NCI-H2107 (cell line): ENCODE results near the gene BCKDHA.

ENCODE experiments used
- DNase-seq: peaks from one replicate; lab custom pipeline; 2025; lab: John Stamatoyannopoulos, UW

BCKDHA gene

DNA sequence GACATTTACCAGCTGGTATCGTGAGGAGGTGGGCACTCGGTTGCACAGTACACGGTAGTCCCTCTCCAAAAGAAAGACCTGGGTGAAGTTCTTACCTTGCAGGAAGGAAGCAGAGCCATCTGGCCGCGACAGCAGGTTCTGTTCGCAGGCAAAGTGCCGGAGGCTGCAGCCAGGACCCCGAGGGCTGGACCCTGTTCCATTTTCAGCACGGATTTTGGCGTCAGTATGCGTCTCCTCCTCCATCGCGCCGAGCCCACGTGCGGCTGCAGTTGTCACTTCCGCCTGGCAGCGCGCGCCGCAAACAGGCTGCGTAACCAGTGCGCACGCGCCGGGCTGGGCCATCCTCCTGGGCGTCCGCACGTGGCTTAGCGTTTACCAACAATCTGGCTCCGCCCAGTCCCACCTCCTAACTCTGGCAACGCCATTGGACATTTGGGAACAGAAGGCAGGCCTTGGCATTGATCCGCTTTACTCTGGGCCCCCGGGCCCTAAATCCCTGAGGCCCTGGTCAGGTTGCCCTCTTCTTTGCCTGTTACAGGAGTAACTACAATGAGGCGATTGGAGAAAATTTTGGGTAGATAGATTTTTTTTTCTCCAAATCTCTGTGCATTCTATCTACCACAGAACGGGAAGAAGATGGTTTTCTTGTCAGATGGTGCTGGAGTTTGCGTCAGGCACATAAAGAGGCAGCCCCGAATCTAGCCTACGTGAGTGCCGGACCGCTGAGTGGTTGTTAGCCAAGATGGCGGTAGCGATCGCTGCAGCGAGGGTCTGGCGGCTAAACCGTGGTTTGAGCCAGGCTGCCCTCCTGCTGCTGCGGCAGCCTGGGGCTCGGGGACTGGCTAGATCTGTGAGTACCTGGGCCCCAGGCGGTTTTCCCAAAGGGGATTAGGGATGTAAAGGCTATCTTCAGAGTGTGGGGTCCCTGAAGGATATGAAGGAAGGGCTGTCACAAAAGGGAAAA, at the start of gene BCKDHA, which contains the start of gene EXOSC5:
BCKDHA (plus strand) TSS at position 733 of the 964 bp plus-strand sequence; CDS start at position 743, 10 bp downstream.
EXOSC5 (minus strand) TSS at position 274 of the 964 bp plus-strand sequence; CDS start at position 243, 31 bp downstream.
- DNase-seq = peak; percentile 94

DNA sequence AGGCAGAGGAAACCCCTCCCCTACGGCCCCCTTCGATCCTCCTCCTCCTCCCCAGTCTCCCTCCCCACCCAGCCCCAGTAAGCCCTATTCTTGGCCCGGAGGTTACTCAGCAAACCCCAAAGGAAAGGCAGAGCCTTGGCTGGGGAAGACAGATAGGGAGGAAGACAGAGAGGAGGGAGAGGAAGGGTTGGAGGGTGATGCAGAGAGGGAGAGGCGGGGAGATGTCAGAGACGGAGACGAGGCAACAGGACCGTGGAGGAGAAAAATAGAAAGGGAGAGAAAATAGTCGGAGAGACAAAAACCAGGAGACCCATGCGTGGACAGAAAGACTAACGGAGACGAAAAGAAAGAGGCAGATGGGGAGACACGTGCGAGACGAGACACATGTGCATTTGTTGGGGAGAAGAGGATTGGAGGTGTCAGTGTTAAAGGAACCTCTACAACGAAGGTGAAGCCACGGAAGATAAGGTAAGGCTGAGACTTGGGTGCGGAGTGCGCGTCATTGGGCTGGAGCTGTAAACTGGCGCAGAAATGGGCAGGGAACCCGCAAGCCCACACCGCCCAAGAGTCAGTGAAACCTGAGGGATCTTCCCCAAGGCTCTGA, 46.8 kb upstream of the BCKDHA start:
- DNase-seq = no peak

DNA sequence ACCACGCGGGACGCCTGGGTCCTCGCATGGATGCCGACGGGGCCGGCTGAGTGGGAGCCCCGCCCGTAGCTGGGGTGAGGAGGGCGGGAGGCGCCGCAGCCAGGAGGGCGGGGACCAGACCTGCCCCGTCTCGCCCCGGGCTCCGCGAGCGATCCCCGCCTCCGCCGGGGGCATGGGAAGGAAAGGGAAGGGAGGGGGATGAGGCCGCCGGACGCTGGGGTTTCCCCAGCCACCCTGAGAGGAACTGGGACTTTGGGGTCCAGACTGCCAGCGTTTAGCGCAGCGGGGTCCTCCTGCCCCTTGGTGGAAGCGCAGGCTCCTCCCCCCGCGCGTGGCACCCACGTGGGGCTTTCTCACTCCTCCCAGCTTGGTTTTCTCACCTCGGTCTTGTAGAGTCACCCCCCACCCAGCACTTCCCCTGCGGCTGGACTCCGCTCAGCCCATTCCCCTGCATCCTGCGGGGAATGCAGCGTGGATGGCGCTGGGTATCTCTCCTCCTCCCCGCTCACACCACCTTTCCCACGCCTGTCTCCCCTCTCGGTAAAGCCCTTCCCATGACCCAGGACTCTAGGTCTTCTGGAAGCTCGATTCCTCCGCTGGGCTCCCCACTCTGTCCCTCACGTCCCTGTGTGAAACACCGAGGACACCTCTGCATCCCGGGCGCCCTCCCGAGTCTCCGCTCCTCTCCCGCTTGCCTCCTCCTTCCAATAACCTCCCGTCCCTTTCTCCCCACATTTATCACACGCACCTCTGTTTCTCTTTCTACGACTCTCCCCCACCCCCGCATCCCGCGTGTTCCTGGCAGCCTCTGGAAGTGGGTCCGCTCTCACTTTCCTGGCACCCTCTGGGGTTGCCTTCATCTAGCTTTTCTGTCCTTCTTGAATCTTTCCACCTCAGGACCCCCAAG, 46.0 kb upstream of the BCKDHA start:
- DNase-seq = no peak

DNA sequence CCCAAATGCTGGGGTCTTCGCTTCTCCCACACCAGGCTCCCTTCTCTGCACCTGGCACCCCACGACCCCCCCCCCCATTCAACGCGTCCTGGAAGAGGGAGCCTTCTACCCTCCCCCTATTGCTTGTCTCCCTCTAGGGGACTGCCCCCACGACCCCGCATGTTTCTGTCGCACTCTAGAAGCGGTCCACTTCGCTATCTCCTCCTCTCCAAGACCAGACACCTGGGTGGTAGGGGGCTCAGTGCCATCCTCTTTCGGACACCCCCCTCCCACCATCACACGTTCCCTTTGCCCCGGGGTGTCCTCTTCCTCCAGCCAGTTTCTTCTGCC, 45.4 kb upstream of the BCKDHA start:
- no peak for DNase-seq

DNA sequence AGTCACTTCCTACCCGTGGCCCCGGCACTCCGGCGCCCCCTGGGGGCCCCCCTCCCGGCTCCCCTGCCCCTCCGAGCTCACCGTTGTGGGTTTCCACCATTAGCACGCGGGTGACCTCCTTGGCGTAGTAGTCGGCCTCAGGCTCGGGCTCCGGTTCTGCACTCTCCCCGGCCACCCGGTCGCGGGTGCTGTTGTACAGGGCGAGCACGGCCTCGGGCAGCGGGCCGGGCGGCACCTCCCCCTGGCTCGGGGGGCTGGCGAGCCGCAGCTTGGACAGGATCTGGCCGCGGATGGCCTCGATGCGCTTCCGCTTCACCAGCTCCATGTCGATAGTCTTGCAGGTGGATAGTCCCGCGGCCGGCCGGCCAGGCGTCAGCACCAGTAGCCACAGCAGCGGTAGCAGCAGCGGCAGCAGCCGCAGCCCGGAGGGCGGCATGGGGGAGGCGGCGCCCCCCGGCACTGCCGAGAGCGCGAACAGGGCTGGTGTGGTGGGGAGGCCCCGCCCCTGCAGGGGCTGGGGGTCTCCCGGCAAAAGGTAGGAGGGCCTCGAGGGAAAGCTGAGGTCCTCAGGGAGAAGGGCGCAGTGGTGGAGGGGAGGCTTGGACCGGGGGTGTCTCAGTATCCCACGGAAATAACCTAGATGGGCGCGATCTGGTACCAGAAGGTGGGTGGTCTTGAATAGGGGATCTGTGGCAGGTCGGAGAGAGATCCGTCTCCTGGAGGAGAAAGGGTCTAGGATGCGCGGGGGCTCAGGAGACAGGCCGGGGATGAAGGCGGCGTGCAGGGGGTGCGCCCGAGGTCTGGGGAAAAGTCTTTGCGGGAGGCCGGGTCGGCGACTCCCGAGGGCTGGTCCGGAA, 44.8 kb upstream of the BCKDHA start:
- DNase-seq = no peak

DNA sequence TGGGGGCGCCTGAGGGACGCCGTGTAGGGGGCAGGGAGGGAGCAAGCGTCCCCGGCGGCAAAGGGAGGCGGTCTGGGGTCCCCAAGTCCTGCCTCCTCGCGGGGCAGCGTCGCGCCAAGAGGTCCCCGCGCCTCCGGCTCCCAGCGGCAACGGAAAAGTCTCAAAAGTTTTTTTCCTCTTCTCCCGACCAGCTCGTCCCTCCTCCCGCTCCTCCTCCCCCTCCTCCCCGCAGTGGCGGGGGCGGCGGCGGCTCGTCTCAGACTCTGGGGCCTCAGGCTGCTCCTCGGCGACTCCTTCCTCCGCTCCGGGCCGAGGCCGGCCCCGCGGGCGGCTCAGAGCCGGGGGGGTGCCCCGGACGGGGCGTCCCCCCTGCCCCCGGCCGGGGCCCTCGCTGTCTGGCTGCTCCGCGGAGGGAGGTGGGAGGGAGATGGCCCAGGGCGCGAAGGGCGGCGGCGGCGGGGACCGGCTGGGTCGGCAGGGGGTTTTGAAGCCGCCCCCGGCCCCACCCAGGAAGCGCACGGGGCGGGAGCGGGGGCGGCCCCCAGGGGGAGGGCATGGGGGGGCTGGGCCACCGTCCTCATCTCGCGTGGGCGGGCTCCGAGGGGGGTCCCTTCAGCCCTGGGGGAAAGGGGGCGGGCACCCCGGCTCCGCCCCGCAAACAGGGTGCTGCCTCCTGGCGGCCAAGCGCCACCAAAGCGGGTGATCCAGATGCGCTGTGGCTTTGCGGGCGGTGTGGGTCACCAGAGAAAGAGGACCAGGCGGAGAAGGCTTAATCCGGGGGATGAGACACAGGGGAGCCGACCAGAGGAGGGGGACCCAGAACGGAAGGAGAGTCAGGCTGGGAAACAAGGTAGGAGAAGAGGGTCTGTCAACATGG, 43.9 kb upstream of the BCKDHA start, which contains the start of gene TGFB1:
TGFB1 (minus strand) TSS at position 457 of the 877 bp plus-strand sequence. CDS start 878 bp downstream, outside the sequence.
- DNase-seq = no peak

DNA sequence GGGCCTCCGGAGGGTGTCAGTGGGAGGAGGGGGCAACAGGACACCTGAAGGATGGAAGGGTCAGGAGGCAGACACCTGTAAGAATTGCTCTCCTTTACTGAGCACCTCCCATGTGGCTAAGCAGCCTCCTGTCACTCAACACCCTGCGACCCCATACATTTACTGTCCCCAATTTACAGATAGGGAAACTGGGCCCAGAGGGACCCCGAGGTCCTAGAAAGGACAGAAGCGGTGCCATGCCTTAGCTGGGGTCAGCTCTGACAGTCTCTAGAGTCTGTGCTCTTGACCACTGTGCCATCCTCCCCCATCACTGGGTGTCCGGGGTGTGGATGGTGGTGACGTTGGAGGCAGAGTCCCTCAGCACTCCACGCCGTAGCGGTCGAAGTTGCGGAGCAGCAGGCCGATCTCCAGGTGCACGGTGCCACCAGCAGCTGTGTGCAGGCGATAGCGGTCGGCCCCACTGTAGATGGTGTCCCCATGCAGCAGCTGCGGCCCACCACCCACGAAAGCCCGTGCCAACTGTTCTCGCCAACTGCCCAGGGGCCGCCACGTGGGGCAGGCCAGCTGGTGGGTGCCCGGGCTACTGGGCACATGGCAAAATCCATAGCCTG, 43.2 kb upstream of the BCKDHA start:
- DNase-seq = no peak

DNA sequence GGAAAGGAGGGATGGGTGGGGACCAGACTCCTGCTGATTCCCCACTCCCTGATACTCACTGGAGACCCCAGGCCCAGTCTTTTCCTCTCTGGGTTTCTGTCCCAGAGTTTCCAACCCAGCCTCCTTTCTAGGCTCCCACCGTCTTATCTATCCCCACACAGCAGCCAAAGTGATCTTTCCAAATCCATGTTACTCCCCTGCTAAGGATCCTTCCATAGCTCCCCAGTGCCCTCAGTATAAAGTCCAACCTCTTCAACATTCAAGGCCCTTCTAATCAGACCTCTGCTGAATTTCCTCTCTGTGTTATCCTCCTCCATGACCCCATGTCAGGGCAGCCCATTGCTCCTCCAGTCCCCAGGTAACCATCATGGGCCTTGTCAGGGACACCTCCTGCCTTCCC, 42.6 kb upstream of the BCKDHA start:
- no peak for DNase-seq

DNA sequence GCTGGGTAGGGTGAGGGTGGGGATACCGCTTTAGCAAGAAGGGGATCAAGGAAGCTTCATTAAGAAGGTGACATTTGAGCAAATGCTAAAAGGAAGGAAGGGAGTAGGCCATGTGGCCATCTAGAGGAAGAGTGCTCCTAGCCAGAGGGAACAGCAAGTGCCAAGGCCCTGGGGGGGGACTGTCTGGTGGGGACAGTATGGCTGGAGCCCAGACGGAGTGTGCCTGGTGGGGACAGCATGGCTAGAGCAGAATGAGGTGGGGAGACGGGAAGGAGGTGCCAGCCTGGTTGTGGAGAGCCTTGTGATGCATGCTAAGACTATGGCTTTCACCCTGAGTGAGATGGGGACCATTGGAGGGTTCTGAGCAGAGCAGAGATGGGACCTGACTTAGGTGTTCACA, 41.8 kb upstream of the BCKDHA start:
- DNase-seq = no peak

DNA sequence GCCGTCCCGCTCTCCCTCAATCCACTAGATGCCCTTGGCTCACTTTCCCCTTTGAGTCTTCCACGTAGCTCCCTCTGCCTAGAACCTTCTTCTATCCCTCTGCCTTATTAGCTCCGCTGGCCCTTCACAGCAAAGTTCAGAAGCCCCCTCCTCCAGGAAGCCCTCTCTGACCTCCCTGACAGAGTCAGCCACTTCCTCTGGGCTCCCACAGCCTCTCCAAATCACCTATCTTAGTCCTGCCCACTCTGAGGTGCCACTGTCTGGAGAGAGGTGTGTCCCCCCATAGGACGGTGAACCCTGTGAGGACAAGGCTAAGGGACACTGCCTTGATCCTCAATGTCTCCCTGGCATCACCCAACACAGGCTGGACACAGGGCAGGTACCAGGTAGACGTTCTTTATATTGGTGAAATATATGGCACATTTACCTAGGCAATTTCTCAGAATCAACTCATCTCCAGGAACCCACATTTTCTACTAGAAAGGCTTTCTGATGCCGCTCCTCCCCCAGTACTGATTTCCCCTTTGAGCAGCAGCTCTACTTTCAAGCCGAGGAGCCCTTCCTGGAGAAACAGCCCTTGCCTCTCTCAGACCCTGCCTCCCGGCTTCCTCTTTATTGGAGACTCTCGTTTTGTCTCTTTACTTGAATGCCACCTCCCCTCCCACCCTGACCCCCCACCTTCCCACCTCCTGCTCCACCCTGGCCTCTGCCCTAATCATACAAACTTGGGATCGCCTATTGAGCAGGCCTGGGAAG, 40.5 kb upstream of the BCKDHA start:
- DNase-seq = no peak

DNA sequence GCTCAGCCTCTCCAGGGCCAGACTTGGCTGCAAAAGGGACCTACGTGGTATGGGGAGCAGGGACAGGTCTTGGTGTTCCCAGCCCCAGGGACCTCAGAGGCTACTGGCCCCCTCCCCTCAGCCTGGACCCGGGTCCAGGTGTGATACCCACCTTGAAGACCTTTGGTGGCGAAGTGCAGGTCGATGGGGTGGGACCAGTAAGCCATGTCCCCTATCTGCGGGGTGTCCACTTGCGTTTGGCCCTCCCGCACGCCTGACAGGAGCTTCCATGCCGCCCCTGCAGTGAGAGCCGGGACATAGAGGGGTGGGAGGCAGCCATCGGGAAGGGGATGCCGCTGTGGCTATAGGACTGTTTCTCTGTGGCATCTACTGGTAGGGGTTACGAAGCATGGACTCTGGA, 39.9 kb upstream of the BCKDHA start:
- no peak for DNase-seq

DNA sequence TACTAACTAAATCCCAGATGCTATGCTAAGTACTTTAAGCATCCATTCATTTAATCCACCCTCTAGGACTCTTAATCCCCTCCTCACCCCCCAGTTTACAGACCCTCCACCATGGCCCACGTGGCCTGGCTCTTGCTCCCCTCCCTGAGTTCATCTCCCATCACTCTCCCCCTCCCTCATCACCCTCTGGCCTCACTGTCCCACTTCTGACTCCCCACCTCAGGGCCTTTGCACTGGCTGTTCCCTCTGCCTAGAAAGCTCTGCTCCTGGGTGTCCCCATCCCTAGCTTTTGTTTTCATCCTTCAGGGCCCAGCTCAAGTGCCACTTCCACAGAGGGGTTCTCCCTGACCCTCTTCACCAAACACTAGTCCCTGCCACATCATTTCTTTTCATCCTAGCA, 37.9 kb upstream of the BCKDHA start:
- no peak for DNase-seq

DNA sequence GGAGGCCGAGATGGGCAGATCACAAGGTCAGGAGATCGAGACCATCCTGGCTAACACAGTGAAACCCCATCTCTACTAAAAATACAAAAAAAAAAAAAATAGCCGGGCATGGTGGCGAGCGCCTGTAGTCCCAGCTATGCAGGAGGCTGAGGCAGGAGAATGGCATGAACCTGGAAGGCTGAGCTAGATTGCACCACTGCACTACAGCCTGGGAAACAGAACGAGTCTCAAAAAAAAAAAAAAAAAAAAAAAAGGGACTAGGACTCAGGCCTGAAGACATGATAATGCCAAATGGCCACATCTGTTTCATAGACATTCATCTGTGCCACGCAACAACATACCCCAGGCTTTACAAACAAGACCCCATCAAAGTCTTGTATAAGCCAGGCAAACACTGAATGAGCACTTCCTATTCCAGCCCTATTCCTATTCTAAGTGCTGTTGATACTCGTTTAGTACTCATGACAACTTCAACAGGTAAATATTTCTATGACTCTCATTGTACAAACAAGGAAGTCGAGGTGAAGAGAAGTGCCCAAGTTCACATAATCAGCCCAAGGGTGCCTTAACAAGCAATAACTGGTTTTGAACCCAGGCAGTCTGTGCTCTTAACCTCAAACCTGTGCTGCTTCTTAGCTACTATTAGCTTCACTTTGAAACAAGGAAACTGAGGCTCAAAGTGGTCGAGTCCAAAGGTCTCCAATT, 35.3 kb upstream of the BCKDHA start:
- DNase-seq = no peak

DNA sequence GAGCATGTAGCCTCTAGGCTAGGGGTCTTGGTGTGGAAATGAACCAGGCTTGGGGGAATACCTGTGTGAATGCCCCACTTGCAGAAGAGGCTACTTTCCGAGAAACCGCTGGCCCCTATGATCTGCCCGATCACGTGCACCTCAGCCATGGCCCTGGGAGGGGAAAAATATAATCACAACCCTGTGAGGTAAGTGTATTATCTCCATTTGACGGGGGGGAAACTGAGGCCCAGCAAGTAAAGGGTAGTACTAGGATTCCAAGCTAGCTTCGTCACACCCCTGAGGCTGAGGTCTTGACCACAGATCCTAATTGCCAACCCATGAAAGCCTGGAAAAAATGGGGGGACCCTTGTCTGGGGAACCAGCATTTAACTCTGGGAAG, 34.3 kb upstream of the BCKDHA start:
- no peak for DNase-seq

DNA sequence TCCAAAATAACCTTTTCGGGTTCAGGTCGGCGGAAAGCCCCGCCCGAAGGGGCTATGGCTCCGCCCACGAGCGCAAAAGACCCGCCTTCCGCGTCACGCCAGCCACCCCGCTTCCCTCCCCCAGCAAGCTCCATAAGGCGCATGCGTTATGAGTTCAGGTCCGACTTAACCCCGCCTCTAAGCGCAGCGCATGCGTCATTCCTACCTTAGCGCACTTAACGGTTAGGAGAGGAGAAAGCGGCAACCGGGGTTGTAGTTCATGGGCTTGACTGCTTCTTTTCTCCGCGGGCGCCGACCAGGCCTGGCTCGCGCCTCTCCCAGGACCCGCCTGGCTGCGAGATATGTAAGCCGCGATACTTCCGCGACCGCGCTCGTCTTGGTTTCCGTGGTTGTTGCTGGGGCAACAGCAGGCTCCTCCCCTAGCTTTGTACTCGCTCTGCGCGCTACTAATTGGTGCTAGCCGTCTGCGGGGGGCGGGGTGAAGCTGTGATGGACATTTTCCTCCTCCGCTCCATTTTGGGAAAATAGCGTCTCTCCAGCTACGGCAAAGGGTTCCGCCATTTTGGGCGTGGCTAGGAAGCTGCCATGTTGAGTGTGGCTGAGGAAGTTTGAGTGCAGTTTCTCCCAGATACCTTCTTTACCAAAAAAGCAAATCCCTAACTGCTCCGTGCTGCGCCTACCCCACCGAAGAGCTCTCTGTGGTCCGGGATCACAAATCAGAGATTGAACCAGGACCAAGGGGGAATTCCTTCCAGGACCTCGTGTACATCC, 33.7 kb upstream of the BCKDHA start, which contains the start of gene B9D2:
B9D2 (minus strand) TSS at position 397 of the 771 bp plus-strand sequence. CDS start 630 bp downstream, outside the sequence.
- peak; percentile 94 for DNase-seq

DNA sequence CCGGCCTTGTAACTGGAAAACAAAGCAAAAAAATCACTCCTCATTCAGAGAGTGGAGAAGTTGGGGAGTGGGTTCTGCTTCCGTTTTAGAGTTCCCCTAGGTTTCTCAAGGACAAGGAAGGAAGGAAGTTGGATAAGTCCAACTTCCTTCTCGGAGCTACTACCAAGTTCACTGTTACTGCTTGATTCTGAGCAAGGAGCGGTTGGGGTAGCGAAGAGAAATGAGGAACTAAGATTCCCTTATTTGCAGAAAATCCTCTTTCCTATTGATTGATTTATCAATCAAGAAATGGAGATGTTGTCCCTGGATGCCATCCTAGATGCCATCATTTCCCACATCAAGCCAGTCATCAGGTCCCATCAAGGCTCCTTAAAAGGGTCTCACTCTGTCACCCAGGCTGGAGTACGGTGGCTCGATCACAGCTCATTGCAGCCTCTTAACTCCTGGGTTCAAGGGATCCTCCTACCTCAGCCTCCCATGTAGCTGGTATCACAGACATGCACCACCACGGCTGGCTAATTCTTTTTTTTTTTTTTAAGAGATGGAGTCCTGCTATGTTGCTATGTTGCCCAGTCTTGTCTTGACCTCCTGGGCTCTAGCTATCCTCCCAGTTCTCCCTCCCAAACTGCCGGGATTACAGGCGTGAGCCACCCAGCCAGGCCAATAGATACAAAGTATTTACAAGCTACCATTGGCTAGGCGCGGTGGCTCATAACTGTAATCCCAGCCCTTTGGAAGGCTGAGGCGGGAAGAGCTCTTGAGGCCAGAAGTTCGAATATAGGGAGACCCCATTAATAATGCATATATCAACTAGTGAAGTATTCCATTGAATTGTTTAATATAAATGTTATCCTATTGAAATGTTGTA, 32.9 kb upstream of the BCKDHA start:
- DNase-seq = no peak
